Measurements from ENCODE around the gene UTP4.

DNA sequence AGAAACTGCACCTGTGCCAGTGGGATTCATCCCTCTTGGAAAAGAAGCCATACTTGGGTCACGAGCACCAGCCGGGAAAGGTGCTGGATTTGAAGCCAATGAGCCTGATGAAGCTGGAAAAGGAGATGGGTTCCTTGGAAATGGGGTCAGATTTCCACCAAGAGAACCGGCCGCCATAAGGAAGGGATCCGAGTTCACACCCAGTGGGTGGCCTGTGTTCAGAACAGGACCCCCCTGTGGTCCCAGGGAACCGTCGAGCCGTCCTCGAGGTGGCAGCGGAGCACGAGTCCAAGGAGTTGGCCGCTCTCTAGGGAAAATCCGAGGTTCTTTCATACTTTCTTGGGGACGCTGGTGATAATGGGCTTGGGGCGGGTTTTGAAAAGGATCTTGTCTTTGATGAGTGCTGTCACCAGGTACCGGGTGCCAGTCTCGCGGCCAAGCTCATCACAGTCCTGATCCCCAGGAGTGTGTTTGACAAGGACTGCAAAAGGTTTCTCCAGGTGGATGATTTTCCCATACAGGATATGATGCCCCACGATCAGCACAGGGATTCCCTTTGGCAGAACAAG is 12.3 kb upstream of the UTP4 start:
- TF ChIP-seq EP300 (IDR thresholded peaks at IDR 0.05) (no peak), POLR2A (IDR thresholded peaks at IDR 0.05) (no peak), POLR2AphosphoS5 (IDR thresholded peaks at IDR 0.05) (no peak)
- TF ChIP-seq, protein P1, sequence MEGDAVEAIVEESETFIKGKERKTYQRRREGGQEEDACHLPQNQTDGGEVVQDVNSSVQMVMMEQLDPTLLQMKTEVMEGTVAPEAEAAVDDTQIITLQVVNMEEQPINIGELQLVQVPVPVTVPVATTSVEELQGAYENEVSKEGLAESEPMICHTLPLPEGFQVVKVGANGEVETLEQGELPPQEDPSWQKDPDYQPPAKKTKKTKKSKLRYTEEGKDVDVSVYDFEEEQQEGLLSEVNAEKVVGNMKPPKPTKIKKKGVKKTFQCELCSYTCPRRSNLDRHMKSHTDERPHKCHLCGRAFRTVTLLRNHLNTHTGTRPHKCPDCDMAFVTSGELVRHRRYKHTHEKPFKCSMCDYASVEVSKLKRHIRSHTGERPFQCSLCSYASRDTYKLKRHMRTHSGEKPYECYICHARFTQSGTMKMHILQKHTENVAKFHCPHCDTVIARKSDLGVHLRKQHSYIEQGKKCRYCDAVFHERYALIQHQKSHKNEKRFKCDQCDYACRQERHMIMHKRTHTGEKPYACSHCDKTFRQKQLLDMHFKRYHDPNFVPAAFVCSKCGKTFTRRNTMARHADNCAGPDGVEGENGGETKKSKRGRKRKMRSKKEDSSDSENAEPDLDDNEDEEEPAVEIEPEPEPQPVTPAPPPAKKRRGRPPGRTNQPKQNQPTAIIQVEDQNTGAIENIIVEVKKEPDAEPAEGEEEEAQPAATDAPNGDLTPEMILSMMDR (IDR thresholded peaks at IDR 0.05): no peak

Measured in gastroesophageal sphincter (tissue), 3 donors.